ENCODE results near the gene CES2. TPM values are rescaled to one million over a fixed set of nuclear protein-coding genes. Genes with fewer than 3 reads are reported as not detected.

Gene CES2
- total and polyA plus RNA-seq, 2 donors (not counting 1 experiment from before 2014, with no cell fraction given) = 23.5 to 47.8 TPM

- Mint-ChIP-seq H3K27me3 (no peaks in the 10 kb centered on the region), H3K27ac (no peak overlapping the region), H3K4me1 (no peaks in the 10 kb centered on the region), H3K4me3 (no peak overlapping the region), H3K9me3 (ENCODE audit: insufficient read depth) (no peaks in the 10 kb centered on the region)
- POLR2A ChIA-PET = no interaction called here
- Histone ChIP-seq H3K27ac (ENCODE audit: low read length in 2 of 2) (no peak overlapping the region), H3K4me1 (ENCODE audit: control insufficient read depth in 2 of 2, insufficient read depth in 2 of 2, low read length in 2 of 2) (no peaks in the 10 kb centered on the region), H3K79me2 (ENCODE audit: control insufficient read depth, insufficient read depth, low read length) (no peaks in the 10 kb centered on the region), H2AFZ (ENCODE audit: insufficient read depth, low read depth, low read length, poor library complexity, severe bottlenecking) (no peak overlapping the region), H3K4me2 (replicated peaks; ENCODE audit: low read depth, low read length, poor library complexity, severe bottlenecking) (no peak overlapping the region), H3K9ac (ENCODE audit: low read length) (no peak overlapping the region), H3K4me3 (ENCODE audit: control extremely low read depth in 1 of 5, extremely low read depth in 1 of 5, insufficient read depth in 1 of 5, low read depth in 2 of 5, low read length in 4 of 5) (no peak overlapping the region), H3K36me3 (replicated peaks in 1 of 2; ENCODE audit: control extremely low read depth in 1 of 2, control insufficient read depth in 1 of 2, extremely low read depth in 1 of 2, insufficient read depth in 2 of 2, low read length in 1 of 2) (no peaks in the 10 kb centered on the region), H4K20me1 (ENCODE audit: control insufficient read depth, insufficient read depth, low read length, poor library complexity, severe bottlenecking) (no peaks in the 10 kb centered on the region), H3K9me3 (ENCODE audit: control extremely low read depth in 1 of 3, control insufficient read depth in 2 of 3, insufficient read depth in 1 of 3, low read length in 2 of 3) (no peaks in the 10 kb centered on the region), H3K27me3 (replicated peaks in 1 of 4; ENCODE audit: control extremely low read depth in 1 of 4, control insufficient read depth in 3 of 4, insufficient read depth in 4 of 4, low read length in 3 of 4) (peaks cover 0 to 3% (median 0%) of the 10 kb centered on the region in 4 experiments)
- CTCF ChIA-PET = interaction anchor here (0.7 kb wide), 1 partner anchor 36 kb away, joined by 3 read pairs; no protein-coding TSS in a partner anchor
- ATAC-seq (ENCODE audit: low read depth) (no peak), DNase-seq (no peak)
- intact Hi-C loops (cut with micrococcal nuclease) = no loop called here
- 93% methylated on average over 11 of the region's 11 CpGs for WGBS (ENCODE audit: insufficient coverage)
- TF ChIP-seq CTCF (IDR thresholded peaks at IDR 0.05) (no peak), EZH2 (IDR thresholded peaks at IDR 0.05; ENCODE audit: borderline replicate concordance, insufficient read depth, low read depth, low read length, poor library complexity, severe bottlenecking) (no peak)
These were observed 31.5 kb upstream of the CES2 start for GRCh38 chr16:66903544-66904427.

- Histone ChIP-seq H3K4me3 (ENCODE audit: control extremely low read depth in 1 of 5, extremely low read depth in 1 of 5, insufficient read depth in 1 of 5, low read depth in 2 of 5, low read length in 4 of 5) (no peak overlapping the region), H3K27ac (ENCODE audit: low read length in 2 of 2) (no peak overlapping the region), H3K27me3 (replicated peaks in 1 of 4; ENCODE audit: control extremely low read depth in 1 of 4, control insufficient read depth in 3 of 4, insufficient read depth in 4 of 4, low read length in 3 of 4) (peaks cover 0 to 3% (median 0%) of the 10 kb centered on the region in 4 experiments), H3K4me2 (replicated peaks; ENCODE audit: low read depth, low read length, poor library complexity, severe bottlenecking) (no peak overlapping the region), H3K9ac (ENCODE audit: low read length) (no peak overlapping the region), H3K36me3 (replicated peaks in 1 of 2; ENCODE audit: control extremely low read depth in 1 of 2, control insufficient read depth in 1 of 2, extremely low read depth in 1 of 2, insufficient read depth in 2 of 2, low read length in 1 of 2) (no peaks in the 10 kb centered on the region), H3K4me1 (ENCODE audit: control insufficient read depth in 2 of 2, insufficient read depth in 2 of 2, low read length in 2 of 2) (no peaks in the 10 kb centered on the region), H4K20me1 (ENCODE audit: control insufficient read depth, insufficient read depth, low read length, poor library complexity, severe bottlenecking) (no peaks in the 10 kb centered on the region), H2AFZ (ENCODE audit: insufficient read depth, low read depth, low read length, poor library complexity, severe bottlenecking) (no peak overlapping the region), H3K79me2 (ENCODE audit: control insufficient read depth, insufficient read depth, low read length) (no peaks in the 10 kb centered on the region), H3K9me3 (ENCODE audit: control extremely low read depth in 1 of 3, control insufficient read depth in 2 of 3, insufficient read depth in 1 of 3, low read length in 2 of 3) (no peaks in the 10 kb centered on the region)
- Mint-ChIP-seq H3K9me3 (ENCODE audit: insufficient read depth) (no peaks in the 10 kb centered on the region), H3K4me1 (no peaks in the 10 kb centered on the region), H3K27me3 (no peaks in the 10 kb centered on the region), H3K4me3 (no peak overlapping the region), H3K27ac (no peak overlapping the region)
- CTCF ChIA-PET = no interaction called here
- intact Hi-C loops (cut with micrococcal nuclease) = no loop called here
- POLR2A ChIA-PET = no interaction called here
- DNase-seq (no peak), ATAC-seq (ENCODE audit: low read depth) (no peak)
- WGBS (ENCODE audit: insufficient coverage) = 90% methylated on average over 6 of the region's 13 CpGs
- no peak for TF ChIP-seq CTCF (IDR thresholded peaks at IDR 0.05)
- TF ChIP-seq EZH2 (IDR thresholded peaks at IDR 0.05; ENCODE audit: borderline replicate concordance, insufficient read depth, low read depth, low read length, poor library complexity, severe bottlenecking) = no peak
These were observed 30.9 kb upstream of the CES2 start for GRCh38 chr16:66904428-66904845.

All from B cell (primary cell).